ENCODE results near the gene OPN1MW. TPM values are rescaled to one million over a fixed set of nuclear protein-coding genes. Genes with fewer than 3 reads are reported as not detected.

The OPN1MW gene
- total and polyA plus RNA-seq, 2 donors (not counting 3 experiments of a cell fraction or from before 2014, with no cell fraction given): not detected

DNA sequence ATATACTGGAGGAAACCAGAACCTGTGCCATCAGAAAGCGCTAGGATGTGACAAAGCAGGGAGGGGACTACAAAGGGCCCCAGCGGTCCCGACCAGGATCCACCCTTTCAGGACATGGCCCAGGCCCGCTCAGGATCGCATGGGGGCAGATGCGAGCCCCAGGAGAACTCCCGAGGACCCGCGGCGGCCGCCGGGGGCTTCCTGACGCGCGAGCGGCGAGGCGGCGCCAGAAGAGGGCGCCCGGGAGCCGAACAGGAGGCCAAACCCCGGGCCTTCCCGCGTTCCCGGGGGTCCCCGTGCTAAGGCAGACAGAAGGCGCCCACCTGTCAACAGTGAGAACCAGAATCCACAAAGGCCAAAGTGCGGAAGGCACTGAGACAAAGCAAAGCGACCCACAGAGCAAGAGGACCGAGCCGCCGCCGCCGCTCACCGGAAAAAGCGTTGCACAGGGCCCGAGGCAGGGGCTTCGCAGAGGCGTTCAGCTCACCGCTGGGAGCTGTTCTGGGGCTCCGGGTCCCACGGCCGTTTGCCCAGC is 45.7 kb upstream of the OPN1MW start:
- Histone ChIP-seq H3K27ac (ENCODE audit: insufficient read depth, low read depth, low read length) (peak overlapping the region; percentile 13), H3K36me3 (ENCODE audit: control insufficient read depth in 2 of 2, extremely low read depth in 1 of 2, insufficient read depth in 2 of 2, low read length in 2 of 2) (no peaks in the 10 kb centered on the region), H3K4me2 (ENCODE audit: insufficient read depth, low read length) (peak overlapping the region; percentile 62), H3K4me1 (ENCODE audit: control insufficient read depth, extremely low read depth, insufficient read depth, low read length) (peaks cover 13% of the 10 kb centered on the region), H2AFZ (ENCODE audit: low read depth, low read length) (peak overlapping the region; percentile 88), H3K9ac (replicated peaks; ENCODE audit: extremely low read depth, insufficient read depth, low read length) (peak overlapping the region; percentile 33), H3K27me3 (ENCODE audit: control insufficient read depth in 2 of 2, insufficient read depth in 2 of 2, low read length in 2 of 2) (no peaks in the 10 kb centered on the region), H3K9me1 (replicated peaks; ENCODE audit: control insufficient read depth, extremely low read depth, insufficient read depth, low read length) (no peaks in the 10 kb centered on the region), H3K4me3 (replicated peaks in 1 of 3; ENCODE audit: insufficient read depth in 1 of 3, low read depth in 1 of 3, low read length in 3 of 3) (peak overlapping the region in 1 of 3 experiments; percentile 21), H3K9me3 (replicated peaks; ENCODE audit: control insufficient read depth, insufficient read depth, low read length) (no peaks in the 10 kb centered on the region), H4K20me1 (replicated peaks; ENCODE audit: control insufficient read depth, extremely low read depth, insufficient read depth, low read length) (no peaks in the 10 kb centered on the region), H3K79me2 (ENCODE audit: control insufficient read depth, insufficient read depth, low read length) (no peaks in the 10 kb centered on the region)
- no TSS peak for BruUV-seq (replicated peaks)
- intact Hi-C loops (cut with micrococcal nuclease): loop anchor here (1.0 kb wide), 1 partner anchor 39 kb away; the partner anchor contains the start of gene MECP2
- POLR2A ChIA-PET: no interaction called here
- dilution Hi-C loops (cut with MboI; ENCODE audit: extremely low pct_ligation_motif_present, low sequenced_read_pairs): no loop called here
- CTCF ChIA-PET: interaction anchor here (0.6 to 1.5 kb wide), 5 partner anchors 13 to 171 kb away, joined by 3 to 20 read pairs (median 4); partner anchors contain the start of gene IRAK1
- FAIRE-seq (peak; percentile 72), DNase-seq (ENCODE audit: low read depth, low spot score) (peak; percentile 54)
- TF ChIP-seq MYC (IDR thresholded peaks at IDR 0.05; ENCODE audit: low read depth, low read length) (no peak), GATA2 (IDR thresholded peaks at IDR 0.05; ENCODE audit: insufficient read depth, insufficient read length, low read depth, low read length) (no peak), POLR2A (IDR thresholded peaks at IDR 0.05; ENCODE audit: low read depth, low read length) (no peak), EZH2 (IDR thresholded peaks at IDR 0.05; ENCODE audit: borderline replicate concordance, low read depth, low read length, severe bottlenecking) (no peak)
- TF ChIP-seq, protein P1, sequence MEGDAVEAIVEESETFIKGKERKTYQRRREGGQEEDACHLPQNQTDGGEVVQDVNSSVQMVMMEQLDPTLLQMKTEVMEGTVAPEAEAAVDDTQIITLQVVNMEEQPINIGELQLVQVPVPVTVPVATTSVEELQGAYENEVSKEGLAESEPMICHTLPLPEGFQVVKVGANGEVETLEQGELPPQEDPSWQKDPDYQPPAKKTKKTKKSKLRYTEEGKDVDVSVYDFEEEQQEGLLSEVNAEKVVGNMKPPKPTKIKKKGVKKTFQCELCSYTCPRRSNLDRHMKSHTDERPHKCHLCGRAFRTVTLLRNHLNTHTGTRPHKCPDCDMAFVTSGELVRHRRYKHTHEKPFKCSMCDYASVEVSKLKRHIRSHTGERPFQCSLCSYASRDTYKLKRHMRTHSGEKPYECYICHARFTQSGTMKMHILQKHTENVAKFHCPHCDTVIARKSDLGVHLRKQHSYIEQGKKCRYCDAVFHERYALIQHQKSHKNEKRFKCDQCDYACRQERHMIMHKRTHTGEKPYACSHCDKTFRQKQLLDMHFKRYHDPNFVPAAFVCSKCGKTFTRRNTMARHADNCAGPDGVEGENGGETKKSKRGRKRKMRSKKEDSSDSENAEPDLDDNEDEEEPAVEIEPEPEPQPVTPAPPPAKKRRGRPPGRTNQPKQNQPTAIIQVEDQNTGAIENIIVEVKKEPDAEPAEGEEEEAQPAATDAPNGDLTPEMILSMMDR (IDR thresholded peaks at IDR 0.05; ENCODE audit: extremely low read depth in 1 of 2, insufficient read depth in 1 of 2, low read depth in 1 of 2, low read length in 2 of 2): peak; percentile 76 to 78

DNA sequence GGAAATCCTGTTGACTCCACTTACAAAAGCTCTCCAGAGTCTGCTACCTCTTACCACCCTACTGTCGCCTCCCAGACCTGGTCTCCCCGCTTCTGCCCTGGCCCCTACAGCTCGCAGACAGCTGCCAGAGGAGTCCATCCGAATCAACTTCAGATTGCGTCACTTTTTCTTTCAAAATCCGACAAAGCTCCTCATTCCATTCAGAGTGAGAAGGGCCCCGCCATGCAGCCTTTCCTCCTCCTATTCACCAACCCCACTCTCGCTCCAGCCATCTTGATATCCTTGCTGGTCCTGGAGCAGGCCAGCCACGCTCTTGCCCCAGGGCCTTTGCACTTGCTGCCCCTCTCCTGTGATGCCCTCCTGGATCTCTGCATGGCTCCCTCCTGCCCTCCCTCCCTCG is 43.5 kb upstream of the OPN1MW start:
- dilution Hi-C loops (cut with MboI; ENCODE audit: extremely low pct_ligation_motif_present, low sequenced_read_pairs) (no loop called here), intact Hi-C loops (cut with micrococcal nuclease) (no loop called here)
- BruUV-seq (replicated peaks): no TSS peak
- POLR2A ChIA-PET: no interaction called here
- H3K27me3 ChIP-seq (ENCODE audit: control insufficient read depth in 2 of 2, insufficient read depth in 2 of 2, low read length in 2 of 2): no peaks in the 10 kb centered on the region
- no peak overlapping the region for H3K9ac ChIP-seq (replicated peaks; ENCODE audit: extremely low read depth, insufficient read depth, low read length)
- peaks cover 13% of the 10 kb centered on the region for H3K4me1 ChIP-seq (ENCODE audit: control insufficient read depth, extremely low read depth, insufficient read depth, low read length)
- H3K9me1 ChIP-seq (replicated peaks; ENCODE audit: control insufficient read depth, extremely low read depth, insufficient read depth, low read length): no peaks in the 10 kb centered on the region
- H2AFZ ChIP-seq (ENCODE audit: low read depth, low read length): no peak overlapping the region
- FAIRE-seq (no peak), DNase-seq (ENCODE audit: low read depth, low spot score) (no peak)
- H3K27ac ChIP-seq (ENCODE audit: insufficient read depth, low read depth, low read length): no peak overlapping the region
- TF ChIP-seq GATA2 (IDR thresholded peaks at IDR 0.05; ENCODE audit: insufficient read depth, insufficient read length, low read depth, low read length) (no peak), FOS (IDR thresholded peaks at IDR 0.05; ENCODE audit: borderline replicate concordance, insufficient read depth, low read length) (no peak), JUN (IDR thresholded peaks at IDR 0.05; ENCODE audit: borderline replicate concordance, insufficient read depth, insufficient read length, low read depth) (no peak), MYC (IDR thresholded peaks at IDR 0.05; ENCODE audit: low read depth, low read length) (no peak), EZH2 (IDR thresholded peaks at IDR 0.05; ENCODE audit: borderline replicate concordance, low read depth, low read length, severe bottlenecking) (no peak), POLR2A (IDR thresholded peaks at IDR 0.05; ENCODE audit: low read depth, low read length) (no peak), POLR2AphosphoS5 (IDR thresholded peaks at IDR 0.05; ENCODE audit: insufficient read depth, low read depth, low read length) (no peak)
- TF ChIP-seq, protein P2, sequence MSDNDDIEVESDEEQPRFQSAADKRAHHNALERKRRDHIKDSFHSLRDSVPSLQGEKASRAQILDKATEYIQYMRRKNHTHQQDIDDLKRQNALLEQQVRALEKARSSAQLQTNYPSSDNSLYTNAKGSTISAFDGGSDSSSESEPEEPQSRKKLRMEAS (IDR thresholded peaks at IDR 0.05; ENCODE audit: insufficient read depth, insufficient read length): no peak
- TF ChIP-seq, protein P1 (IDR thresholded peaks at IDR 0.05; ENCODE audit: extremely low read depth in 1 of 2, insufficient read depth in 1 of 2, low read depth in 1 of 2, low read length in 2 of 2): no peak
- H3K79me2 ChIP-seq (ENCODE audit: control insufficient read depth, insufficient read depth, low read length): no peaks in the 10 kb centered on the region
- no peaks in the 10 kb centered on the region for H3K36me3 ChIP-seq (ENCODE audit: control insufficient read depth in 2 of 2, extremely low read depth in 1 of 2, insufficient read depth in 2 of 2, low read length in 2 of 2)
- no peaks in the 10 kb centered on the region for H3K9me3 ChIP-seq (replicated peaks; ENCODE audit: control insufficient read depth, insufficient read depth, low read length)
- H4K20me1 ChIP-seq (replicated peaks; ENCODE audit: control insufficient read depth, extremely low read depth, insufficient read depth, low read length): no peaks in the 10 kb centered on the region
- H3K4me3 ChIP-seq (replicated peaks in 1 of 3; ENCODE audit: insufficient read depth in 1 of 3, low read depth in 1 of 3, low read length in 3 of 3): no peak overlapping the region
- CTCF ChIA-PET: interaction anchor here (1.4 to 1.9 kb wide), 2 partner anchors 44 to 169 kb away, joined by 3 to 8 read pairs; no protein-coding TSS in a partner anchor
- H3K4me2 ChIP-seq (ENCODE audit: insufficient read depth, low read length): no peak overlapping the region

Measured in endothelial cell of umbilical vein (primary cell).